Gastrocnemius medialis (tissue), 4 donors: ENCODE measurements around the gene LEFTY1.
"Not testable (repeated sequence)": the region's sequence is repeated elsewhere in the genome, so short reads cannot be mapped to it uniquely, and the experiment has no call there.

ENCODE experiments used
- CTCF ChIP-seq, 5 experiments: fragments of 450-650 bp in 3 of 5; fragments of 200-600 bp in 2 of 5; sonication (generic) in 2 of 5; IDR thresholded peaks in 4 of 5; conservative IDR thresholded peaks in 1 of 5; 1 replicate in 4 of 5; 2 replicates in 1 of 5; pipeline ENCODE4 v1.5.1; 2016 to 2019; ENCODE audit warnings: antibody characterized with exemption in 5 of 5, mild to moderate bottlenecking in 3 of 5, moderate library complexity in 3 of 5
- POLR2A ChIP-seq, 2 donors: fragments of 450-650 bp; IDR thresholded peaks; one replicate each; pipeline ENCODE4 v1.6.1; 2017; ENCODE audit warnings: antibody characterized with exemption in 2 of 2, mild to moderate bottlenecking in 2 of 2, moderate library complexity in 2 of 2

GRCh38 chr1:225887554-225888288 is 1.2 kb downstream of the LEFTY1 start:
- not testable (repeated sequence) for TF ChIP-seq CTCF (IDR thresholded peaks at IDR 0.05 in 4 of 5, conservative IDR thresholded peaks at IDR 0.05 in 1 of 5); POLR2A (IDR thresholded peaks at IDR 0.05)
